ENCODE data around the gene CTBP2.

Gene CTBP2

GRCh38 chr10:125120053-125120710 is 40.2 kb downstream of the CTBP2 start:
- DNase-seq: no peak

- no peak for DNase-seq
Observed at GRCh38 chr10:125118701-125119100, 41.7 kb downstream of the CTBP2 start.

- DNase-seq: no peak
Observed at GRCh38 chr10:125118011-125118611, 42.3 kb downstream of the CTBP2 start.

- no peak for DNase-seq
Observed at GRCh38 chr10:125116652-125117310, 43.6 kb downstream of the CTBP2 start.

GRCh38 chr10:125116041-125116649 is 44.2 kb downstream of the CTBP2 start:
- no peak for DNase-seq

GRCh38 chr10:125115409-125115808 is 45.0 kb downstream of the CTBP2 start:
- no peak for DNase-seq

GRCh38 chr10:125114761-125115391 is 45.5 kb downstream of the CTBP2 start:
- DNase-seq: no peak

GRCh38 chr10:125113691-125114371 is 46.5 kb downstream of the CTBP2 start:
- DNase-seq: no peak

- DNase-seq: no peak
Observed at GRCh38 chr10:125112697-125113494, 47.5 kb downstream of the CTBP2 start.

- no peak for DNase-seq
Observed at GRCh38 chr10:125111118-125111727, 49.1 kb downstream of the CTBP2 start.

GRCh38 chr10:125107965-125108580 is 52.3 kb downstream of the CTBP2 start:
- DNase-seq: no peak

- no peak for DNase-seq
Observed at GRCh38 chr10:125107166-125107949, 53.0 kb downstream of the CTBP2 start.

GRCh38 chr10:125106586-125106985 is 53.8 kb downstream of the CTBP2 start:
- no peak for DNase-seq

GRCh38 chr10:125105706-125106255 is 54.6 kb downstream of the CTBP2 start:
- DNase-seq: no peak

- no peak for DNase-seq
Observed at GRCh38 chr10:125105155-125105554, 55.2 kb downstream of the CTBP2 start.

- no peak for DNase-seq
Observed at GRCh38 chr10:125104559-125104958, 55.8 kb downstream of the CTBP2 start.

- no peak for DNase-seq
Observed at GRCh38 chr10:125103924-125104323, 56.4 kb downstream of the CTBP2 start.

- DNase-seq: no peak
Observed at GRCh38 chr10:125103466-125103865, 56.9 kb downstream of the CTBP2 start.

GRCh38 chr10:125102821-125103220 is 57.5 kb downstream of the CTBP2 start:
- no peak for DNase-seq

- no peak for DNase-seq
Observed at GRCh38 chr10:125102246-125102645, 58.1 kb downstream of the CTBP2 start.
